HEK293 (cell line): ENCODE results near the gene CWC22.

Experiments
- CTCF ChIP-seq: fragments of 450-650 bp; formaldehyde crosslinking; IDR thresholded peaks from 2 replicates; pipeline ENCODE4 v1.5.1; 2016; ENCODE audit warnings: missing biosample characterization, missing genetic modification characterization
- GLI4 ChIP-seq: fragments of 450-650 bp; formaldehyde crosslinking; IDR thresholded peaks from 2 replicates; pipeline ENCODE4 v1.5.1; 2016; ENCODE audit warnings: missing biosample characterization, missing genetic modification characterization
- INSM2 ChIP-seq: fragments of 450-650 bp; formaldehyde crosslinking; IDR thresholded peaks from 2 replicates; pipeline ENCODE4 v1.5.1; 2016; ENCODE audit warnings: missing biosample characterization, missing genetic modification characterization
- MEIS1 ChIP-seq: sonication (generic); formaldehyde crosslinking; IDR thresholded peaks from 2 replicates; pipeline ENCODE4 v1.8.1; 2022; ENCODE audit warnings: missing genetic modification reagents, mild to moderate bottlenecking, borderline replicate concordance
- MZF1 ChIP-seq: fragments of 450-650 bp; formaldehyde crosslinking; IDR thresholded peaks from 2 replicates; pipeline ENCODE4 v1.5.1; 2017; ENCODE audit warnings: missing biosample characterization, missing genetic modification characterization, borderline replicate concordance
- OSR2 ChIP-seq: fragments of 450-650 bp; formaldehyde crosslinking; IDR thresholded peaks from 2 replicates; pipeline ENCODE4 v1.5.1; 2016; ENCODE audit warnings: missing biosample characterization, missing genetic modification characterization
- SP7 ChIP-seq: fragments of 450-650 bp; formaldehyde crosslinking; IDR thresholded peaks from 2 replicates; pipeline ENCODE4 v1.5.1; 2016; ENCODE audit warnings: missing biosample characterization, missing genetic modification characterization
- WT1 ChIP-seq: fragments of 450-650 bp; formaldehyde crosslinking; IDR thresholded peaks from 2 replicates; pipeline ENCODE4 v1.5.1; 2016; ENCODE audit warnings: missing biosample characterization, missing genetic modification characterization
- ZBTB21 ChIP-seq: fragments of 450-650 bp; formaldehyde crosslinking; IDR thresholded peaks from 2 replicates; pipeline ENCODE4 v1.5.1; 2017; ENCODE audit warnings: missing biosample characterization, missing genetic modification characterization
- ZBTB49 ChIP-seq: fragments of 450-650 bp; formaldehyde crosslinking; IDR thresholded peaks from 2 replicates; pipeline ENCODE4 v1.5.1; 2016; ENCODE audit warnings: missing biosample characterization, missing genetic modification characterization, low read depth
- ZBTB6 ChIP-seq: fragments of 450-650 bp; formaldehyde crosslinking; IDR thresholded peaks from 2 replicates; pipeline ENCODE4 v1.5.1; 2017; ENCODE audit warnings: missing biosample characterization, missing genetic modification characterization
- ZFP3 ChIP-seq: fragments of 450-650 bp; formaldehyde crosslinking; IDR thresholded peaks from 2 replicates; pipeline ENCODE4 v1.5.1; 2016; ENCODE audit warnings: low read depth, missing biosample characterization, missing genetic modification characterization
- ZFP69B ChIP-seq: fragments of 450-650 bp; formaldehyde crosslinking; IDR thresholded peaks from 2 replicates; pipeline ENCODE4 v1.5.1; 2016; ENCODE audit warnings: missing biosample characterization, missing genetic modification characterization
- ZNF121 ChIP-seq: fragments of 450-650 bp; formaldehyde crosslinking; IDR thresholded peaks from 2 replicates; pipeline ENCODE4 v1.5.1; 2016; ENCODE audit warnings: missing biosample characterization, missing genetic modification characterization
- ZNF169 ChIP-seq: fragments of 450-650 bp; formaldehyde crosslinking; IDR thresholded peaks from 2 replicates; pipeline ENCODE4 v1.5.1; 2016; ENCODE audit warnings: missing biosample characterization, missing genetic modification characterization
- ZNF175 ChIP-seq: fragments of 450-650 bp; formaldehyde crosslinking; IDR thresholded peaks from 2 replicates; pipeline ENCODE4 v1.5.1; 2016; ENCODE audit warnings: missing biosample characterization, missing genetic modification characterization
- ZNF24 ChIP-seq: fragments of 450-650 bp; formaldehyde crosslinking; IDR thresholded peaks from 2 replicates; pipeline ENCODE4 v1.5.1; 2016; ENCODE audit warnings: missing biosample characterization, missing genetic modification characterization
- ZNF26 ChIP-seq: fragments of 450-650 bp; formaldehyde crosslinking; IDR thresholded peaks from 2 replicates; pipeline ENCODE4 v1.5.1; 2016; ENCODE audit warnings: missing biosample characterization, missing genetic modification characterization
- ZNF266 ChIP-seq: fragments of 450-650 bp; formaldehyde crosslinking; IDR thresholded peaks from 2 replicates; pipeline ENCODE4 v1.5.1; 2016; ENCODE audit warnings: missing biosample characterization, missing genetic modification characterization, low read depth
- ZNF324 ChIP-seq: fragments of 450-650 bp; formaldehyde crosslinking; IDR thresholded peaks from 2 replicates; pipeline ENCODE4 v1.5.1; 2016; ENCODE audit warnings: missing biosample characterization, missing genetic modification characterization
- ZNF350 ChIP-seq: fragments of 450-650 bp; formaldehyde crosslinking; IDR thresholded peaks from 2 replicates; pipeline ENCODE4 v1.5.0; 2017; ENCODE audit warnings: missing biosample characterization, mild to moderate bottlenecking, missing genetic modification characterization
- ZNF366 ChIP-seq: fragments of 450-650 bp; formaldehyde crosslinking; conservative IDR thresholded peaks from 2 replicates; pipeline ENCODE4 v1.5.1; 2016; ENCODE audit warnings: missing biosample characterization, missing genetic modification characterization
- ZNF433 ChIP-seq: fragments of 450-650 bp; formaldehyde crosslinking; IDR thresholded peaks from 2 replicates; pipeline ENCODE4 v1.5.1; 2016; ENCODE audit warnings: missing biosample characterization, missing genetic modification characterization, low read depth
- ZNF449 ChIP-seq: fragments of 450-650 bp; formaldehyde crosslinking; IDR thresholded peaks from 2 replicates; pipeline ENCODE4 v1.5.1; 2017; ENCODE audit warnings: missing biosample characterization, mild to moderate bottlenecking, missing genetic modification characterization, moderate library complexity
- ZNF529 ChIP-seq: fragments of 450-650 bp; formaldehyde crosslinking; IDR thresholded peaks from 2 replicates; pipeline ENCODE4 v1.5.1; 2017; ENCODE audit warnings: missing genetic modification characterization, missing biosample characterization; ENCODE audit not compliant: insufficient replicate concordance
- ZNF621 ChIP-seq: fragments of 450-650 bp; formaldehyde crosslinking; IDR thresholded peaks from 2 replicates; pipeline ENCODE4 v1.5.1; 2017; ENCODE audit warnings: missing biosample characterization, missing genetic modification characterization
- ZNF623 ChIP-seq: fragments of 450-650 bp; formaldehyde crosslinking; IDR thresholded peaks from 2 replicates; pipeline ENCODE4 v1.5.1; 2016; ENCODE audit warnings: missing biosample characterization, missing genetic modification characterization
- ZNF654 ChIP-seq: fragments of 450-650 bp; formaldehyde crosslinking; IDR thresholded peaks from 2 replicates; pipeline ENCODE4 v1.5.1; 2016; ENCODE audit warnings: low read depth, missing biosample characterization, missing genetic modification characterization
- ZNF670 ChIP-seq: fragments of 450-650 bp; formaldehyde crosslinking; IDR thresholded peaks from 2 replicates; pipeline ENCODE4 v1.5.1; 2016; ENCODE audit warnings: missing biosample characterization, missing genetic modification characterization, low read depth
- ZNF768 ChIP-seq: fragments of 450-650 bp; formaldehyde crosslinking; IDR thresholded peaks from 2 replicates; pipeline ENCODE4 v1.5.1; 2018; ENCODE audit warnings: missing biosample characterization, mild to moderate bottlenecking, missing genetic modification characterization
- ZNF785 ChIP-seq: fragments of 450-650 bp; formaldehyde crosslinking; IDR thresholded peaks from 2 replicates; pipeline ENCODE4 v1.5.1; 2016; ENCODE audit warnings: missing biosample characterization, missing genetic modification characterization
- ZSCAN23 ChIP-seq: fragments of 450-650 bp; formaldehyde crosslinking; IDR thresholded peaks from 2 replicates; pipeline ENCODE4 v1.5.1; 2016; ENCODE audit warnings: missing biosample characterization, missing genetic modification characterization

CWC22 gene

GRCh38 chr2:180006781-180007579 lies at the start of gene CWC22 (continued):
- no peak; the same call in 1 of the 2 replicates for TF ChIP-seq SP7 (tag by site-specific recombination)
- TF ChIP-seq ZNF785 = no peak
- TF ChIP-seq ZBTB21 (tag by site-specific recombination) = peak; percentile 77
- no peak for TF ChIP-seq ZBTB49 (tag by site-specific recombination)
- TF ChIP-seq GLI4 (tag by site-specific recombination) = no peak
- TF ChIP-seq ZNF266 (tag by site-specific recombination) = no peak
- TF ChIP-seq ZNF768 (tag by site-specific recombination) = no peak
- no peak for TF ChIP-seq ZFP69B
- no peak for TF ChIP-seq ZNF621
- TF ChIP-seq INSM2 (tag by site-specific recombination) = no peak
- TF ChIP-seq ZNF324 (tag by site-specific recombination) = no peak
- no peak for TF ChIP-seq ZNF175
- no peak for TF ChIP-seq ZNF350 (tag by site-specific recombination)
- TF ChIP-seq MZF1 (tag by site-specific recombination) = no peak
- no peak for TF ChIP-seq ZBTB6 (tag by site-specific recombination)
- TF ChIP-seq ZNF433 = no peak
- TF ChIP-seq ZNF529 (tag by site-specific recombination) = no peak
- no peak for TF ChIP-seq OSR2
- TF ChIP-seq ZNF121 (tag by site-specific recombination) = no peak
- TF ChIP-seq ZNF623 (tag by site-specific recombination) = no peak
- no peak for TF ChIP-seq ZNF24 (tag by site-specific recombination)
- TF ChIP-seq ZNF26 (tag by site-specific recombination) = no peak
- no peak for TF ChIP-seq ZNF366 (tag by site-specific recombination)
- no peak for TF ChIP-seq MEIS1
- TF ChIP-seq ZNF654 (tag by site-specific recombination) = no peak
- no peak for TF ChIP-seq ZNF169 (tag by site-specific recombination)
- no peak for TF ChIP-seq ZFP3 (tag by site-specific recombination)
- TF ChIP-seq WT1 (tag by site-specific recombination) = no peak
- no peak for TF ChIP-seq CTCF (tag by site-specific recombination)
- TF ChIP-seq ZNF449 (tag by site-specific recombination) = no peak
- no peak for TF ChIP-seq ZSCAN23 (tag by site-specific recombination)
- TF ChIP-seq ZNF670 (tag by site-specific recombination) = no peak
